ENCODE data around the gene NT5DC3. TPM values are rescaled to one million over a fixed set of nuclear protein-coding genes. Genes with fewer than 3 reads are reported as not detected.
"Not testable (repeated sequence)": the region's sequence is repeated elsewhere in the genome, so short reads cannot be mapped to it uniquely, and the experiment has no call there.

The NT5DC3 gene
- polyA plus RNA-seq, 3 donors, result 4.5 to 6.8 (median 6.7) TPM

- no peak for DNase-seq (ENCODE audit: extremely low read depth in 1 of 11, low read depth in 9 of 11, low spot score in 4 of 11)
Measured at GRCh38 chr12:103819312-103819711, 21.7 kb downstream of the NT5DC3 start.

- DNase-seq (ENCODE audit: extremely low read depth in 1 of 11, low read depth in 9 of 11, low spot score in 4 of 11), result no peak
Measured at GRCh38 chr12:103817791-103818190, 23.2 kb downstream of the NT5DC3 start.

- DNase-seq (ENCODE audit: extremely low read depth in 1 of 11, low read depth in 9 of 11, low spot score in 4 of 11), result no peak
Measured at GRCh38 chr12:103816663-103817062, 24.4 kb downstream of the NT5DC3 start.

- no peak for DNase-seq (ENCODE audit: extremely low read depth in 1 of 11, low read depth in 9 of 11, low spot score in 4 of 11)
Measured at GRCh38 chr12:103814436-103814835, 26.6 kb downstream of the NT5DC3 start.

- no peak for DNase-seq (ENCODE audit: extremely low read depth in 1 of 11, low read depth in 9 of 11, low spot score in 4 of 11)
Measured at GRCh38 chr12:103813949-103814348, 27.1 kb downstream of the NT5DC3 start.

GRCh38 chr12:103813426-103813825, 27.6 kb downstream of the NT5DC3 start:
- no peak for DNase-seq (ENCODE audit: extremely low read depth in 1 of 11, low read depth in 9 of 11, low spot score in 4 of 11)

DNA sequence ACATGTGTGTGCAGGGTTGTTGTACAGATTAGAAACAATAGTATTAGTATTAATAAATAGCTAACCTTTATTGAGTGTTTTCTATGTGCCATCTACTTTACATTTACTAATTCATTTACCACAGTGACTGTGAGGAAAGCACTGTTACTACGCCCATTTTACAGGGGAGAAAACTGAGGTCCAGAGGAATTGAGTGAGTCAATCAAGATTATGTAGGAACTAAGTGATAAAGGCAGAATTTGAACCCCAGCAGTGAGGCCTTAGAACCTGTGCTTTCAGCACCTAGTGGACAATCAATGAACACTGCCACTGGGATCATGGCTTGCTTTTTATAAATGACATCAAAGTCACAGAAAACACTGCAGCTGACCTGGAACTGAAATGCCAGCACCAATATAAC, 28.2 kb downstream of the NT5DC3 start:
- no peak for DNase-seq (ENCODE audit: extremely low read depth in 1 of 11, low read depth in 9 of 11, low spot score in 4 of 11)

DNA sequence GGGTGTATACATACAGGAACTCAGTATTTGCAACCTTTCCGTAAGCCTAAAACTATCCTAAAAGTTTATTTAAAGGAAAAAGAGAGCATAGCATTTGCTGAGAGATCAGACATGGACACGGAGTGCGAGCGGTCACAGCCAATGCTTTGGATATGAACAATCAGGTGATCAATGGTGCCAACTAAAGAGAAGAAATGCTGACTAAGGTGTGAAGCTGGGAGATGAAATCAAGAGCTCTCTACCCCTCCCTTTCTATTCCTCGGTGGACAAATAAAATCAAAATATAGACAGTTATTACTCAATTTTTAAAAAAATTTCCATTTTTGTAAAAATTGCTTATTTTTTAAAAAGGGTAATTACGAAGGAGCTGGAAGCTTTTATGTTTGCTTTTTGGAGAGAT, 29.2 kb downstream of the NT5DC3 start:
- no peak for DNase-seq (ENCODE audit: extremely low read depth in 1 of 11, low read depth in 9 of 11, low spot score in 4 of 11)

- no peak for DNase-seq (ENCODE audit: extremely low read depth in 1 of 11, low read depth in 9 of 11, low spot score in 4 of 11)
Measured at GRCh38 chr12:103810111-103810510, 30.9 kb downstream of the NT5DC3 start.

GRCh38 chr12:103809639-103810038, 31.4 kb downstream of the NT5DC3 start:
- DNase-seq (ENCODE audit: extremely low read depth in 1 of 11, low read depth in 9 of 11, low spot score in 4 of 11), result not testable (repeated sequence)

- DNase-seq (ENCODE audit: extremely low read depth in 1 of 11, low read depth in 9 of 11, low spot score in 4 of 11), result no peak
Measured at GRCh38 chr12:103809154-103809553, 31.9 kb downstream of the NT5DC3 start.

DNA sequence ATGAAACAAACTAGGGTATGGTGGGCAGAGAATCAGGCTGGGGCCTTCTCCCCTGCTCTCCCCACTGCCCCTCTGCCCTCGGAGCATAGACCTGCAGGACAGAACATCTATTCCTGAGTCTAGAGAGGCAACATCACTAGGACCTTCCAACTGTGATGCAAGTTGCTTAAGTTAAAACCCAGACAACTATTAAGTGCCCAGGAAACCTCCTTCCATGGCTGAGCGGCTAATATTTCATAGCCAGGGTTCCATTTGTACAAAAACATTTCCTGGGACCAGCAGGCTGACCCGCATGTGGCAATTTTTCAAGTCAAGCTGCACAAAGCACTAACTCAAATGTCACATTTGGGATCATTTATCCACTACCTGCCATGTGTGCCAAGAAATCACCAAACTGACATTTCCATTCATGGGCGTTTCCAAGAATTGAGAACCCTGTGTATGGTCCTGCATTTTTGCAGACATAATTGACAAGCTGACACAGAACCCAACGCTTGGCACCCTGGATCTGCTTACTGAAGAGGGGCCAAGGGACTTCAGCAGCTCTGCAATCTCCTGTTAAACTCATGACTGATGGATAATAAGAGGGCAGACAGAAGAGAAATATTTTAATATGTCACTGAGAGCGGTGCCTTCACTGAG, 32.7 kb downstream of the NT5DC3 start:
- no peak for DNase-seq (ENCODE audit: extremely low read depth in 1 of 11, low read depth in 9 of 11, low spot score in 4 of 11)

DNA sequence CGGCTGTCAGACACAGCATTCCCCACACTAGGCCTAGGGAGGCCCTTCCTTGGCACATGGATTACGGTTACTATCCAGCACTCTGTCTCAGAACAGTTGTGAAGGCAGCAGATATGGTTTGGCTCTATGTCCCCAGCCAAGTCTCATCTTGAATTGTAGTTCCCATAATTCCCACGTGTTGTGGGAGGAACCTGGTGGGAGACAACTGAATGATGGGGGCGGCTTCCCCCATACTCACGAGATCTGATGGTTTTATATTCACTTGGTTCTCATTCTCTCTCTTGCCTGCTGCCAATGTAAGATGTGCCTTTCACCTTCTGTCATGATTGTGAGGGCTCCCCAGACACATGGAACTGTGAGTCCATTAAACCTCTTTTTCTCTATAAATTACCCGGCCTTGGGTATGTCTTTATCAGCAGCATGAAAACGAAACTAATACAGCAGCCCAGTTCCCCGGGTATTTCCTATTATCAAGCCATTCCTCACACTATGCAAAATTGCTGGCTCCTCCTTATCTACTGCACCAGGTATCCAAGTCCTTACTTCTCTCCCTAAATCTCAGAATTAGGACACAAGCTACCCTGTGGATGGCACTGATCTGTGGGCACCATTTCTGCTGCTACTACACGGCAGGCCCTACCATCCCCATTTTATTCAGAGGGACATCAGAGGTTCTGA, 33.3 kb downstream of the NT5DC3 start:
- no peak for DNase-seq (ENCODE audit: extremely low read depth in 1 of 11, low read depth in 9 of 11, low spot score in 4 of 11)

DNA sequence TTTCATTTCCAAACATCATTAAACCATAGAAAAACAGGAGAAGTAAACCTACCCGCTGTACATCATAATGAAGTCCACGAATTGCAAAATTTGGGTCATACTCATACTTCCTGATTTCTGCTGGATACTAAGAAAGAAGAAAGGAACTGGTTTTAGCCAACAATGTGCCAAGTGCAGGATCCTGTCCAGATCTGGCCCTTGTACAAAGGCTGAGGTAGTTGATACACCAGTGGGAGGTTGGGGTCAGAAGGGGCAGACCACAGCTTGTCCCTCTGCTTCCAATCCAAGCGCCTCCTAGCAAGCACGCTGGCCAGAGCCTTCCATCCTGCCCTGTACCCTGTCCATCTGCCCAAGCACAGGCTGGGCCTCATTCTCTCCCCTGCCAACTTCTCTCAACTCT, 34.2 kb downstream of the NT5DC3 start:
- no peak for DNase-seq (ENCODE audit: extremely low read depth in 1 of 11, low read depth in 9 of 11, low spot score in 4 of 11)

DNA sequence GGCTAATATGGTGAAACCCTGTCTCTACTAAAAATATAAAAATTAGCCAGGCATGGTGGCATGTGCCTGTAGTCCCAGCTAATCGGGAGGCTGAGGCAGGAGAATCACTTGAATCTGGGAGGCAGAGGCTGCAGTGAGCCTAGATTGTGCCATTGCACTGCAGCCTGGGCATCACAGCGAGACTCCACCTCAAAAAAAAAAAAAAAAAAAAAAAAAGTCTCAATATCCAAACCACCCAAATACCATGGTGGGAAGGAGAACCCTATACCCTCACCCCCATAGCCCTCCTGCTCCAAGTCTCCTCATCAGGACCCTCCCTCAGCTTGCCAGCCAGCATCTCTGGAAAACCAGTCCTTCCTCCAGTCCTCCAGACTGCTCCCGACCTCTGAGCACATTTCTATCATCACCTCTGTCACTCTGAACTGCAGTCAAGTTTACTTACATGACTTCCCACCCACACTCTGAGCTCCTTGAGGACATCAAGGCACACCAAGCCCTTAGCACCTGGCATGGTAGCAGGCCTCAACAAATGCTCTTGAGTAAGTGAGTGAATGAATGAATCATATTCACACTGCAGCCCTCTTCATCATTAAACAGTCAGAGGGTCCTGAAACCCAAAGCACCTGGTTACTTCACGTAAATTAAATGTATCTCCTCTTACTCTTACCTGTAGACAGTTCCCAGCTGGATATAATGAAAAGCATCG, 35.2 kb downstream of the NT5DC3 start:
- no peak for DNase-seq (ENCODE audit: extremely low read depth in 1 of 11, low read depth in 9 of 11, low spot score in 4 of 11)

DNA sequence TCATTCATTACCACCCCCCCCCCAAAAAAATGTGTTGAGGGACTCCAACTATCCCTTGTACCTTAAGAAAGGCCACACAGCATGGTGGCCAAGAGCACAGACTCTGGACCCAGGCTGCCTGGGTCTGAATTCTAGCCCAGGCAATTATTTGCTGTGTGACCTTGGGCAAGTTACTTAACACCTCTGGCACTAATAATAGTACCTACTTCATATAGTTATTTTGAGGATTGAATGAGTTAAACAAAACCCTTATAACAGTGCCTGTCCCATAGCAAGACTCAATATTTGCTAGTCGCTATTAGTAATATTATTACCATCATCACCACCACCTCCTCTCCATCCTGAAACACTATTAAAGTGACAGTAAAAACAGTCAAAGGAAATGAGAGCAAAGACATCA, 37.2 kb downstream of the NT5DC3 start:
- DNase-seq (ENCODE audit: extremely low read depth in 1 of 11, low read depth in 9 of 11, low spot score in 4 of 11), result no peak

GRCh38 chr12:103802586-103802886, 38.5 kb downstream of the NT5DC3 start:
- DNase-seq (ENCODE audit: extremely low read depth in 1 of 11, low read depth in 9 of 11, low spot score in 4 of 11), result no peak

DNA sequence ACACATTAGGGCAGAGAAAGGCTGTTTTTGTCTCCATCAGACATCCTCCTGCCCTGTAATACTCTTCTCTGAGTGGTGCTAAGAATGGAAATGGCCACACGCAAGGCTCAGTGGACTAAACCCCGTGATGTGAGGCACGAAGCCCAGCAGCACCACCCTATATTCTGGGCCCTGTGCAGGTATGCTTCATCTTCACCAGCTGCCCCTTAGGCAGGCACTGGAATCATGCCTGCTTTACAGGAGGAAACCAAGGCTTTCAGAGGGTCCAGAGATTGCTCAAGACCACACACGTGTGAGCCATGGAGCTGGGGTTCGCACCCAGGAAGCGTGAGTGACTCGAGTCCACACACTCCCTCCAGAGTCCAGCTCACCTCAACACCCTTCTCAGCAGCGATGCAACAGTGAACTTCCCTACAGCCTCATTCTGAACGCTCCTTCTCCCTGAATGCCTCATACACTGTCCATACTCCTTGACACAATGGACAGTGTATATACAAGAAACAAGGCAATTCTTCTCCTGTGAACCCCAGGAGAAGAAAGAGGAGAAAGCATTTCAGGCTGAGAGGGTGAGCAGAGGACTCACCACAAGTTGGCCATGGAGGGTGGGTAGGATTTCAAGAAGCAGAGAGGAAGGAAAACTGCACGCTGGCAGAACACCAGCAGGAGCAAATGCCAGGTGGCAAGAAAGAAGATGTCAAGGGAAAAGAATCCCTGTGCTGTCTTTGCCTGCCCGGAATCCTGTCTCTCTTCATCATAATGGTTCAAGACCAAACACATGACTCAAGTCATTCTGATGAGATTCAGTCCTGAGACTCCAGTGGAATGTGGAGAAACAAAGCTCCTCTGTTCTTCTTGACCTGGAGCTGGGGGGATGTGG, 39.1 kb downstream of the NT5DC3 start:
- no peak for DNase-seq (ENCODE audit: extremely low read depth in 1 of 11, low read depth in 9 of 11, low spot score in 4 of 11)

DNA sequence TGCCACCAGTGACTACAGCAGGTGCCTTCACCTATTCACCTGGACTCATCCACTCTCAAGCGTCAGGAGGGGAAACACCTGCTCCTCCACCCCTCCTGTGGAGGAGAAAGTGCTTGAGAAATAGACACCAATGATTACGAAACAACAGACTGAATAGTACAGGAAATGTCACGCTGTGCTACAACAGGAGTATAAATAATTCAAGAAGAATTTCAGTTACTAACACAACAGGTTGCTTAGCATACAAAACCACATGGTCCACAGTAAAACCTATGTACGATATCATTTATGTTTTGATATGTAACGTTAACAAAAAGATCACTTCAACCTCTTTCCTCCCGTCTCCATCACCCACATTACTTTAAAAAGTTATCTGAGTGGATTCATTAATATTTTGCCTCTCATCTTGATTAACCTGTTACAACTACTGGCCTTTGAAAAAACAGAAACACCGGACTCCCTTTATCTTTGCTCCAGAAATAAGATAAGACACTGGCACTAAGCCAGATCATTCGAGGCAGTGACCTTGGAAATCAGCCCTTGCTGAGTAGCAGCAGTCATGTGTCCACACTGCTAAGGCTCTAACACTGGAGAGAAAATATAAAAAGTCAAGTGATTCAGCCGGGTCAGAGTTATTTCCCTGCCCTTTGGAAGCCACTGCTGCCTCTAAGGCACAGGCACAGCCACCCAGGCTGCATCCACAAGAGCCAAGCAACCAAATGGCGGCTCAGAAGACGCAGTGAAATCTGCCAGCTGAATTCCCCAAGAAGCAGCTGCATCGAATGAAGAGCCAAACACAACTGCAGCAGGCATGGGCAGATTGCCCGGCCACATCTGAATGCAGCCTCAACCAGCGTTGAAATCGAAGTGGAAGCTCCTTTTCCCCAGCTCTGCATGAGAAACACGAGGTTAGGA, 40.9 kb downstream of the NT5DC3 start:
- peak in 1 of 11 donors; percentile 38 for DNase-seq (ENCODE audit: extremely low read depth in 1 of 11, low read depth in 9 of 11, low spot score in 4 of 11)

All from renal cortex interstitium (tissue), 11 donors.